OCI-LY1 (cell line): ENCODE data around the gene RUFY3.

ENCODE experiments used
- H2AFZ ChIP-seq: fragments of 200-600 bp; sonication (generic), shearing (Covaris generic); 2 replicates; pipeline ENCODE4 v1.6.0; 2014; ENCODE audit warnings: antibody characterized with exemption, mild to moderate bottlenecking, low read length
- H3F3A ChIP-seq: fragments of 200-600 bp; sonication (generic), shearing (Covaris generic); 2 replicates; pipeline ENCODE4 v1.6.0; 2014; ENCODE audit warnings: mild to moderate bottlenecking, antibody characterized with exemption, low read length, moderate library complexity; ENCODE audit not compliant: insufficient read depth
- H3K27ac ChIP-seq: fragments of 200-600 bp; sonication (generic); 2 replicates; pipeline ENCODE4 v1.5.1; 2014; ENCODE audit warnings: low read length, mixed run types, mild to moderate bottlenecking, low read depth; ENCODE audit not compliant: poor library complexity, severe bottlenecking
- H3K27me3 ChIP-seq: fragments of 200-600 bp; sonication (generic); 2 replicates; pipeline ENCODE4 v1.6.0; 2014; ENCODE audit warnings: antibody characterized with exemption, mild to moderate bottlenecking, low read length, moderate library complexity; ENCODE audit not compliant: insufficient read depth
- H3K36me3 ChIP-seq: fragments of 200-600 bp; sonication (generic); 2 replicates; pipeline ENCODE4 v1.6.1; 2014; ENCODE audit warnings: mild to moderate bottlenecking, antibody characterized with exemption, low read length, moderate library complexity, mixed read lengths; ENCODE audit not compliant: insufficient read depth
- H3K4me1 ChIP-seq: fragments of 200-600 bp; sonication (generic); 2 replicates; pipeline ENCODE4 v1.5.1; 2014; ENCODE audit warnings: mild to moderate bottlenecking, low read length, moderate library complexity; ENCODE audit not compliant: insufficient read depth, severe bottlenecking
- H3K4me2 ChIP-seq: fragments of 200-600 bp; sonication (generic), shearing (Covaris generic); 2 replicates; pipeline ENCODE4 v1.6.1; 2014; ENCODE audit warnings: low read length
- H3K4me3 ChIP-seq: fragments of 200-600 bp; sonication (generic); 2 replicates; pipeline ENCODE4 v1.5.1; 2014; ENCODE audit warnings: low read length, low read depth, mild to moderate bottlenecking, mixed read lengths; ENCODE audit not compliant: poor library complexity, severe bottlenecking
- H3K79me2 ChIP-seq: fragments of 200-600 bp; shearing (Covaris generic); 2 replicates; pipeline ENCODE4 v1.6.1; 2016; ENCODE audit warnings: mixed run types, low read length, mixed read lengths; ENCODE audit not compliant: insufficient read depth
- H3K9ac ChIP-seq: fragments of 200-600 bp; sonication (generic), shearing (Covaris generic); 2 replicates; pipeline ENCODE4 v1.6.1; 2014; ENCODE audit warnings: mild to moderate bottlenecking, low read length, mixed read lengths
- H3K9me2 ChIP-seq: fragments of 200-600 bp; sonication (generic), shearing (Covaris generic); 2 replicates; pipeline ENCODE4 v1.6.1; 2014; ENCODE audit warnings: low read depth, mild to moderate bottlenecking, low read length, mixed read lengths
- H3K9me3 ChIP-seq: fragments of 200-600 bp; shearing (Covaris generic); 2 replicates; pipeline ENCODE4 v1.6.1; 2014; ENCODE audit warnings: low read length, mixed read lengths
- H4K20me1 ChIP-seq: fragments of 200-600 bp; sonication (generic), shearing (Covaris generic); 2 replicates; pipeline ENCODE4 v1.6.0; 2016; ENCODE audit warnings: mild to moderate bottlenecking, low read length; ENCODE audit not compliant: insufficient read depth
- EZH2 ChIP-seq: fragments of 200-600 bp; sonication (generic), shearing (Covaris generic); IDR thresholded peaks from 2 replicates; pipeline ENCODE4 v1.8.0; 2017; ENCODE audit warnings: borderline replicate concordance, mixed run types, mild to moderate bottlenecking, antibody characterized with exemption, low read length, moderate library complexity, mixed read lengths
- TF ChIP-seq, protein P1 (sequence below): fragments of 200-600 bp; sonication (generic), shearing (Covaris generic); IDR thresholded peaks from 2 replicates; pipeline ENCODE4 v1.5.1; 2017; ENCODE audit warnings: mild to moderate bottlenecking, antibody characterized with exemption, low read length, moderate library complexity, mixed read lengths

RUFY3 gene

DNA sequence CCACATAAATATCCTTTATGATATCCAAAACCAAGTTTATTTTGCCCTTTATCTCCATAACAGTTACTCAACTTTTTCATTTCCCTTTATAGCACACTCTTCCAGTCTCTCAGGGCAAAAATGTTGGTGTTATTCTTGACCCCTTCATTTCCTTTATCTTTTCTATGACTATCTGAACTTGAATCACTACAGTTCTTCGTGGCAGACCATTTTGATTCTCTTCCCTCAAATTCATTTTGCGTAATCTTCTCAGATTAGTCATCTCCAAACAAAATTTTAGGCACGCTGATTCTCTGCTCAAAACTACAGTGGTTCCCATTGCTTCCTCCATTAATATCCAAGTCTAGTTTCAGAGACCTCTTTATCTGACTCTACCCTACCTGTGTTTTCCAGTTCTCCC is 26.1 kb downstream of the RUFY3 start:
- Histone ChIP-seq H3K27me3 (no peaks in the 10 kb centered on the region), H3K9ac (no peak overlapping the region), H3K4me2 (no peak overlapping the region), H3K9me2 (no peaks in the 10 kb centered on the region), H3K36me3 (no peaks in the 10 kb centered on the region), H3K4me3 (no peak overlapping the region), H3K9me3 (no peaks in the 10 kb centered on the region), H3K27ac (no peak overlapping the region), H2AFZ (no peak overlapping the region), H3F3A (no peaks in the 10 kb centered on the region), H3K4me1 (peaks cover 23% of the 10 kb centered on the region), H3K79me2 (peaks cover 38% of the 10 kb centered on the region), H4K20me1 (no peaks in the 10 kb centered on the region)
- TF ChIP-seq EZH2, result no peak
- TF ChIP-seq, protein P1, sequence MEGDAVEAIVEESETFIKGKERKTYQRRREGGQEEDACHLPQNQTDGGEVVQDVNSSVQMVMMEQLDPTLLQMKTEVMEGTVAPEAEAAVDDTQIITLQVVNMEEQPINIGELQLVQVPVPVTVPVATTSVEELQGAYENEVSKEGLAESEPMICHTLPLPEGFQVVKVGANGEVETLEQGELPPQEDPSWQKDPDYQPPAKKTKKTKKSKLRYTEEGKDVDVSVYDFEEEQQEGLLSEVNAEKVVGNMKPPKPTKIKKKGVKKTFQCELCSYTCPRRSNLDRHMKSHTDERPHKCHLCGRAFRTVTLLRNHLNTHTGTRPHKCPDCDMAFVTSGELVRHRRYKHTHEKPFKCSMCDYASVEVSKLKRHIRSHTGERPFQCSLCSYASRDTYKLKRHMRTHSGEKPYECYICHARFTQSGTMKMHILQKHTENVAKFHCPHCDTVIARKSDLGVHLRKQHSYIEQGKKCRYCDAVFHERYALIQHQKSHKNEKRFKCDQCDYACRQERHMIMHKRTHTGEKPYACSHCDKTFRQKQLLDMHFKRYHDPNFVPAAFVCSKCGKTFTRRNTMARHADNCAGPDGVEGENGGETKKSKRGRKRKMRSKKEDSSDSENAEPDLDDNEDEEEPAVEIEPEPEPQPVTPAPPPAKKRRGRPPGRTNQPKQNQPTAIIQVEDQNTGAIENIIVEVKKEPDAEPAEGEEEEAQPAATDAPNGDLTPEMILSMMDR, result no peak

DNA sequence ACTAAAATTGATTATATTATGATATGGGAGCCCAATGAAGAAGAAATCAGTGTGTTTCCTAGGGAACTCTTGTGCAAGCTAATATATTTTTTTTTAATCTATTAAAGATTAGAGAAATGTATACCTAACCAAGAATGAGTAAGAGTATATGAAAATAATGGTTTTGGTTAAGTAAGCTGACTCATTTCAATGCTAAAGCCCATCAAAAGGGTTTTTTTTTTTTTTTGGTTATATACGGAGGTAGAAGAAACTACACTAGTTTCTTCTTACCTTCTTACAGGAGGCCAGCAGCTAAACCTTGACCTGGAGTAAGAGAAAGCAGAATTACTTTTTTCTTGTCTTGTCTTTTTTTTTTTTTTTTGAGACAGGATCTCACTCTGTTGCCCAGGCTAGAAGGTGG is 27.5 kb downstream of the RUFY3 start:
- no peak overlapping the region for H3K4me3 ChIP-seq
- no peaks in the 10 kb centered on the region for H3K9me3 ChIP-seq
- peaks cover 37% of the 10 kb centered on the region for H3K4me1 ChIP-seq
- H3K9me2 ChIP-seq, result no peaks in the 10 kb centered on the region
- H3K79me2 ChIP-seq, result peaks cover 39% of the 10 kb centered on the region
- H2AFZ ChIP-seq, result no peak overlapping the region
- H4K20me1 ChIP-seq, result no peaks in the 10 kb centered on the region
- H3K4me2 ChIP-seq, result no peak overlapping the region
- TF ChIP-seq, protein P1, result no peak
- TF ChIP-seq EZH2, result no peak
- H3K9ac ChIP-seq, result no peak overlapping the region
- no peak overlapping the region for H3K27ac ChIP-seq
- no peaks in the 10 kb centered on the region for H3F3A ChIP-seq
- no peaks in the 10 kb centered on the region for H3K27me3 ChIP-seq
- no peaks in the 10 kb centered on the region for H3K36me3 ChIP-seq

DNA sequence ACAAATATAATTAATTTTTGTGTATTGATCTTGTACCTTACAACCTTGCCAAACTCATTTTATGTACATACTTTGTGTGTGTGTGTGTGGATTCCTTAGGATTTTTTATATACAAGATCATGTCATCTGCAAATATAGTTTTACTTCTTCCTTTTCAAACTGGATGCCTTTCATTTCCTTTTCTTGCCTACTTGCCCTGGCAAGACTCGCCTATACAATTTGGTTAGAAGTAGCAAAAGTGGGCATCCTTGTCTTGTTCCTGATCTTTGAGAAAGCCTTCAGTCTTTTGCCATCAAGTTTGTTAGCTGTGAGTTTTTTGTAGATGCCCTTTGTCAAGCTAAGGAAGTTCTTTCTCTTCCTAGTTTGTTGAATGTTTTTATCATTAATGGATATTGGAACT is 30.5 kb downstream of the RUFY3 start:
- no peak overlapping the region for H3K4me3 ChIP-seq
- H3K4me1 ChIP-seq, result peaks cover 60% of the 10 kb centered on the region
- no peak overlapping the region for H3K4me2 ChIP-seq
- no peaks in the 10 kb centered on the region for H4K20me1 ChIP-seq
- H3K9me3 ChIP-seq, result no peaks in the 10 kb centered on the region
- H2AFZ ChIP-seq, result no peak overlapping the region
- H3K36me3 ChIP-seq, result no peaks in the 10 kb centered on the region
- no peaks in the 10 kb centered on the region for H3K27me3 ChIP-seq
- H3F3A ChIP-seq, result no peaks in the 10 kb centered on the region
- H3K9me2 ChIP-seq, result no peaks in the 10 kb centered on the region
- TF ChIP-seq, protein P1, result no peak
- H3K9ac ChIP-seq, result no peak overlapping the region
- H3K27ac ChIP-seq, result no peak overlapping the region
- peaks cover 46% of the 10 kb centered on the region for H3K79me2 ChIP-seq
